Measurements from ENCODE around the gene PTPRT. TPM values are rescaled to one million over a fixed set of nuclear protein-coding genes. Genes with fewer than 3 reads are reported as not detected.

Gene PTPRT
- total and polyA plus RNA-seq, 2 donors (not counting 1 experiment from before 2014, with no cell fraction given): not detected

GRCh38 chr20:42594011-42594410 is 595.7 kb downstream of the PTPRT start:
- TF ChIP-seq, protein P1, sequence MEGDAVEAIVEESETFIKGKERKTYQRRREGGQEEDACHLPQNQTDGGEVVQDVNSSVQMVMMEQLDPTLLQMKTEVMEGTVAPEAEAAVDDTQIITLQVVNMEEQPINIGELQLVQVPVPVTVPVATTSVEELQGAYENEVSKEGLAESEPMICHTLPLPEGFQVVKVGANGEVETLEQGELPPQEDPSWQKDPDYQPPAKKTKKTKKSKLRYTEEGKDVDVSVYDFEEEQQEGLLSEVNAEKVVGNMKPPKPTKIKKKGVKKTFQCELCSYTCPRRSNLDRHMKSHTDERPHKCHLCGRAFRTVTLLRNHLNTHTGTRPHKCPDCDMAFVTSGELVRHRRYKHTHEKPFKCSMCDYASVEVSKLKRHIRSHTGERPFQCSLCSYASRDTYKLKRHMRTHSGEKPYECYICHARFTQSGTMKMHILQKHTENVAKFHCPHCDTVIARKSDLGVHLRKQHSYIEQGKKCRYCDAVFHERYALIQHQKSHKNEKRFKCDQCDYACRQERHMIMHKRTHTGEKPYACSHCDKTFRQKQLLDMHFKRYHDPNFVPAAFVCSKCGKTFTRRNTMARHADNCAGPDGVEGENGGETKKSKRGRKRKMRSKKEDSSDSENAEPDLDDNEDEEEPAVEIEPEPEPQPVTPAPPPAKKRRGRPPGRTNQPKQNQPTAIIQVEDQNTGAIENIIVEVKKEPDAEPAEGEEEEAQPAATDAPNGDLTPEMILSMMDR (conservative IDR thresholded peaks at IDR 0.05 in 1 of 2, IDR thresholded peaks at IDR 0.05 in 1 of 2; ENCODE audit: low read depth in 1 of 2, low read length in 2 of 2): no peak
- no peak for TF ChIP-seq EZH2 (IDR thresholded peaks at IDR 0.05; ENCODE audit: low read length, missing control alignments)
- no peak overlapping the region for H3K9ac ChIP-seq (ENCODE audit: insufficient read depth, low read length)
- no peaks in the 10 kb centered on the region for H3K79me2 ChIP-seq (ENCODE audit: control insufficient read depth, insufficient read depth, low read length)
- H3K27ac ChIP-seq (ENCODE audit: insufficient read depth, low read length): no peak overlapping the region
- H3K4me3 ChIP-seq (replicated peaks in 1 of 4; ENCODE audit: control extremely low read depth in 1 of 4, insufficient read depth in 1 of 4, low read depth in 3 of 4, low read length in 4 of 4): no peak overlapping the region
- H3K27me3 ChIP-seq (ENCODE audit: control insufficient read depth, insufficient read depth, low read length): no peaks in the 10 kb centered on the region
- no peak overlapping the region for H3K4me2 ChIP-seq (ENCODE audit: extremely low read depth, insufficient read depth, low read length)
- H3K36me3 ChIP-seq (ENCODE audit: control insufficient read depth, insufficient read depth, low read length): no peaks in the 10 kb centered on the region
- no peaks in the 10 kb centered on the region for H4K20me1 ChIP-seq (ENCODE audit: control insufficient read depth, extremely low read depth, insufficient read depth, low read length)
- DNase-seq (ENCODE audit: low read depth in 2 of 2): no peak
- H3K9me3 ChIP-seq (ENCODE audit: control insufficient read depth, insufficient read depth, low read depth, low read length): no peaks in the 10 kb centered on the region
- no peaks in the 10 kb centered on the region for H3K4me1 ChIP-seq (ENCODE audit: control insufficient read depth, extremely low read depth, insufficient read depth, low read length)
- H2AFZ ChIP-seq (ENCODE audit: low read length): no peak overlapping the region

DNA sequence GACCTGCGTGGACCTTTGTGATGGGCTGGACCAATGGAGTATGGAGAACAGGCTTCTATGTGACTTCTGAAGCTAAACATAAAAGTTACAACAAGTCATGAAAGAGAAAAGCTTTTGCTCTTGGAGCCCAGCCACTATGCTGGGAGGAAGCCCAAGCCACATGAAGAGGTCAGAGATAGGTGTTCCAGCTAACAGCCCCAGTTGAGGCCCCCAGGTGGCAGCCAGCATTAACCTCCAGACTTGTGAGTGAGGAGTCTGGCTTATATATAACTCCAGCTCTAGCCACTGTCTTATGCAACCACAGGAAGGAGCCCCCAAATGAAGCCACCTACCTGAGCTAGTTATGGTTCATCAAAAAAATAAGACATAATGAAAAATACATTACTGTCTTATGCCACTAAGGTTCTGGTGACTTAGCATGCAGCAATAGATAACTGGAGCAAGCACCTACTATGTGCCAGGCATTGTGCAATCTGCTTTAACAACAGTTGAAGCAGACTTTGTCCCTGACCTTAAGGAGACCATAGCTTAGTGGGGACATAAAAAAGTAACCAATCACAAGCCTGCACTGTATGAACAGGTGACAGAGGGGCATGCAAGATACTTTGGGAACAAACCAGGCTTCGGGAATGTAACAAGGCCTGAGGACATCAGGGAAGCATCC is 599.6 kb downstream of the PTPRT start:
- Histone ChIP-seq H3K9me3 (ENCODE audit: control insufficient read depth, insufficient read depth, low read depth, low read length) (no peaks in the 10 kb centered on the region), H3K4me3 (replicated peaks in 1 of 4; ENCODE audit: control extremely low read depth in 1 of 4, insufficient read depth in 1 of 4, low read depth in 3 of 4, low read length in 4 of 4) (no peak overlapping the region), H4K20me1 (ENCODE audit: control insufficient read depth, extremely low read depth, insufficient read depth, low read length) (no peaks in the 10 kb centered on the region), H3K27ac (ENCODE audit: insufficient read depth, low read length) (no peak overlapping the region), H3K4me1 (ENCODE audit: control insufficient read depth, extremely low read depth, insufficient read depth, low read length) (no peaks in the 10 kb centered on the region), H2AFZ (ENCODE audit: low read length) (no peak overlapping the region), H3K27me3 (ENCODE audit: control insufficient read depth, insufficient read depth, low read length) (no peaks in the 10 kb centered on the region), H3K9ac (ENCODE audit: insufficient read depth, low read length) (no peak overlapping the region), H3K36me3 (ENCODE audit: control insufficient read depth, insufficient read depth, low read length) (no peaks in the 10 kb centered on the region), H3K79me2 (ENCODE audit: control insufficient read depth, insufficient read depth, low read length) (no peaks in the 10 kb centered on the region), H3K4me2 (ENCODE audit: extremely low read depth, insufficient read depth, low read length) (no peak overlapping the region)
- TF ChIP-seq, protein P1 (conservative IDR thresholded peaks at IDR 0.05 in 1 of 2, IDR thresholded peaks at IDR 0.05 in 1 of 2; ENCODE audit: low read depth in 1 of 2, low read length in 2 of 2): no peak
- TF ChIP-seq EZH2 (IDR thresholded peaks at IDR 0.05; ENCODE audit: low read length, missing control alignments): no peak
- DNase-seq (ENCODE audit: low read depth in 2 of 2): no peak

GRCh38 chr20:42588847-42589246 is 600.9 kb downstream of the PTPRT start:
- no peak overlapping the region for H3K9ac ChIP-seq (ENCODE audit: insufficient read depth, low read length)
- H3K27me3 ChIP-seq (ENCODE audit: control insufficient read depth, insufficient read depth, low read length): no peaks in the 10 kb centered on the region
- no peak overlapping the region for H2AFZ ChIP-seq (ENCODE audit: low read length)
- no peaks in the 10 kb centered on the region for H3K9me3 ChIP-seq (ENCODE audit: control insufficient read depth, insufficient read depth, low read depth, low read length)
- H3K4me2 ChIP-seq (ENCODE audit: extremely low read depth, insufficient read depth, low read length): no peak overlapping the region
- no peaks in the 10 kb centered on the region for H3K79me2 ChIP-seq (ENCODE audit: control insufficient read depth, insufficient read depth, low read length)
- no peak for TF ChIP-seq EZH2 (IDR thresholded peaks at IDR 0.05; ENCODE audit: low read length, missing control alignments)
- TF ChIP-seq, protein P1 (conservative IDR thresholded peaks at IDR 0.05 in 1 of 2, IDR thresholded peaks at IDR 0.05 in 1 of 2; ENCODE audit: low read depth in 1 of 2, low read length in 2 of 2): no peak
- no peaks in the 10 kb centered on the region for H3K4me1 ChIP-seq (ENCODE audit: control insufficient read depth, extremely low read depth, insufficient read depth, low read length)
- no peak overlapping the region for H3K4me3 ChIP-seq (replicated peaks in 1 of 4; ENCODE audit: control extremely low read depth in 1 of 4, insufficient read depth in 1 of 4, low read depth in 3 of 4, low read length in 4 of 4)
- H3K27ac ChIP-seq (ENCODE audit: insufficient read depth, low read length): no peak overlapping the region
- no peak for DNase-seq (ENCODE audit: low read depth in 2 of 2)
- H4K20me1 ChIP-seq (ENCODE audit: control insufficient read depth, extremely low read depth, insufficient read depth, low read length): no peaks in the 10 kb centered on the region
- no peaks in the 10 kb centered on the region for H3K36me3 ChIP-seq (ENCODE audit: control insufficient read depth, insufficient read depth, low read length)
